ENCODE results near the gene MRPL43.
A peak's percentile ranks its signal among the peaks of the same experiment; 100 is the strongest.

Gene MRPL43

GRCh38 chr10:101002456-101002855 is 15.2 kb upstream of the MRPL43 start:
- DNase-seq (ENCODE audit: low spot score): no peak

GRCh38 chr10:101001659-101002035 is 14.3 kb upstream of the MRPL43 start:
- no peak for DNase-seq (ENCODE audit: low spot score)

GRCh38 chr10:101000915-101001658 is 13.8 kb upstream of the MRPL43 start:
- no peak for DNase-seq (ENCODE audit: low spot score)

GRCh38 chr10:101000127-101000914 is 13.0 kb upstream of the MRPL43 start:
- DNase-seq (ENCODE audit: low spot score): no peak

GRCh38 chr10:100999742-101000126 is 12.4 kb upstream of the MRPL43 start, which contains the start of gene LZTS2:
LZTS2 (plus strand) TSS chr10:100999808; CDS start chr10:101002539, 2,731 bp downstream.
- no peak for DNase-seq (ENCODE audit: low spot score)

GRCh38 chr10:100998991-100999741 is 11.9 kb upstream of the MRPL43 start:
- DNase-seq (ENCODE audit: low spot score): peak; percentile 77

GRCh38 chr10:100998183-100998990 is 11.1 kb upstream of the MRPL43 start:
- peak; percentile 53 for DNase-seq (ENCODE audit: low spot score)

GRCh38 chr10:100997360-100998182 is 10.3 kb upstream of the MRPL43 start:
- DNase-seq (ENCODE audit: low spot score): peak; percentile 65

GRCh38 chr10:100996678-100997359 is 9.5 kb upstream of the MRPL43 start:
- DNase-seq (ENCODE audit: low spot score): peak; percentile 20

- DNase-seq (ENCODE audit: low spot score): no peak
Measured at GRCh38 chr10:100995181-100995580, 7.9 kb upstream of the MRPL43 start.

GRCh38 chr10:100993986-100994708 is 6.8 kb upstream of the MRPL43 start:
- DNase-seq (ENCODE audit: low spot score): no peak

GRCh38 chr10:100989088-100989487 is 1.8 kb upstream of the MRPL43 start:
- DNase-seq (ENCODE audit: low spot score): no peak

GRCh38 chr10:100988166-100988565 is 869 bp upstream of the MRPL43 start:
- no peak for DNase-seq (ENCODE audit: low spot score)

GRCh38 chr10:100987685-100988049 is 370 bp upstream of the MRPL43 start:
- no peak for DNase-seq (ENCODE audit: low spot score)

GRCh38 chr10:100986623-100986951 is 710 bp downstream of the MRPL43 start:
- no peak for DNase-seq (ENCODE audit: low spot score)

GRCh38 chr10:100985336-100985735 is 2.0 kb downstream of the MRPL43 start:
- DNase-seq (ENCODE audit: low spot score): no peak

GRCh38 chr10:100984672-100985177 is 2.6 kb downstream of the MRPL43 start:
- DNase-seq (ENCODE audit: low spot score): no peak

- DNase-seq (ENCODE audit: low spot score): no peak
Measured at GRCh38 chr10:100983868-100984671, 3.2 kb downstream of the MRPL43 start.

Measured in CD4-positive, alpha-beta T cell treated with Interleukin-2 at 100 ng/mL for 4 hours (primary cell).